HepG2 (cell line): Measurements from ENCODE around the gene PLEKHG4B. TPM values are rescaled to one million over a fixed set of nuclear protein-coding genes. Genes with fewer than 3 reads are reported as not detected.

Experiments used
- ATAC-seq: fragments of 200-7000 bp; cut with Tn5 transposase; 3 replicates; pipeline ENCODE4 v1.9.1; 2020; ENCODE audit warnings: mild to moderate bottlenecking, moderate library complexity
- BruUV-seq: library from RNA; stranded (reverse); fragments of 400-500 nt; replicated peaks from 2 replicates; lab custom pipeline; 2021; lab: Mats Ljungman, UMichigan
- CTCF ChIA-PET: fragments of 300-600 bp; formaldehyde crosslinking; extraction: SDS; loops from one replicate; lab custom pipeline; 2021; ENCODE audit warnings: low total read pairs, inconsistent platforms, low intra/inter-chr PET ratio; lab: Yijun Ruan, JAX
- POLR2A ChIA-PET: fragments of 350-600 bp; sonication (Branson Sonifier 250); formaldehyde crosslinking; loops from one replicate; lab custom pipeline; 2020; ENCODE audit warnings: antibody characterized with exemption, inconsistent platforms; lab: Yijun Ruan, JAX
- DNase-seq: peaks from one replicate; pipeline ENCODE4 v3.0.0-alpha.2; 2015; ENCODE audit warnings: low spot score
- FAIRE-seq: peaks from 3 replicates; lab custom pipeline; 2011; peaks lifted over from hg19 to GRCh38; lab: Jason Lieb, UNC
- H2AFZ ChIP-seq: one replicate; pipeline ENCODE4 v1.6.1; 2011; ENCODE audit warnings: low read length, inconsistent platforms
- H3K27ac ChIP-seq: fragments of 300-600 bp; 3 replicates; pipeline ENCODE4 v1.8.0; 2011; ENCODE audit warnings: mixed run types, mild to moderate bottlenecking, mixed read lengths, low read length, inconsistent platforms; ENCODE audit not compliant: insufficient read depth; ENCODE audit errors: extremely low read length
- H3K27me3 ChIP-seq, 2 experiments: fragments of 200-600 bp in 1 of 2; 2 replicates in 1 of 2; 3 replicates in 1 of 2; pipeline versions ENCODE4 v1.6.0 to v1.8.0; 2011; ENCODE audit warnings: low read length in 2 of 2, mild to moderate bottlenecking in 2 of 2, moderate library complexity in 2 of 2, inconsistent platforms in 1 of 2; ENCODE audit not compliant: insufficient read depth in 2 of 2, control insufficient read depth in 1 of 2
- H3K36me3 ChIP-seq, 2 experiments: fragments of 200-600 bp in 1 of 2; replicated peaks in 1 of 2; 2 replicates in 1 of 2; 3 replicates in 1 of 2; pipeline versions ENCODE4 v1.5.1 to v1.8.0; 2011; ENCODE audit warnings: low read length in 2 of 2, inconsistent platforms in 1 of 2; ENCODE audit not compliant: insufficient read depth in 2 of 2, control insufficient read depth in 1 of 2
- H3K4me1 ChIP-seq: 2 replicates; pipeline ENCODE4 v1.5.1; 2012; ENCODE audit warnings: low read length, inconsistent platforms; ENCODE audit not compliant: insufficient read depth
- H3K4me2 ChIP-seq: 2 replicates; pipeline ENCODE4 v1.6.0; 2011; ENCODE audit warnings: low read depth, low read length, inconsistent platforms
- H3K4me3 ChIP-seq, 3 experiments: fragments of 200-600 bp in 1 of 3; sonication (generic), shearing (Covaris generic) in 1 of 3; replicated peaks in 1 of 3; 2 replicates each; pipeline ENCODE4 v1.5.1; 2011 to 2016; ENCODE audit warnings: low read length in 3 of 3, inconsistent platforms in 2 of 3, low read depth in 2 of 3, mild to moderate bottlenecking in 2 of 3, control low read depth in 1 of 3, mixed read lengths in 1 of 3; ENCODE audit not compliant: insufficient read depth in 1 of 3
- H3K79me2 ChIP-seq: one replicate; pipeline ENCODE4 v1.6.1; 2011; ENCODE audit warnings: low read length, inconsistent platforms; ENCODE audit not compliant: insufficient read depth
- H3K9ac ChIP-seq: 2 replicates; pipeline ENCODE4 v1.6.0; 2011; ENCODE audit warnings: mild to moderate bottlenecking, low read depth, low read length, inconsistent platforms; ENCODE audit not compliant: insufficient read depth
- H3K9me3 ChIP-seq: 2 replicates; pipeline ENCODE4 v1.5.1; 2012; ENCODE audit warnings: mild to moderate bottlenecking, low read length
- H4K20me1 ChIP-seq: 2 replicates; pipeline ENCODE4 v1.6.0; 2011; ENCODE audit warnings: inconsistent platforms, mild to moderate bottlenecking, low read length, moderate library complexity; ENCODE audit not compliant: insufficient read depth
- MAZ ChIP-seq, 2 experiments: sonication (generic) in 1 of 2; formaldehyde crosslinking in 1 of 2; IDR thresholded peaks; 2 replicates each; pipeline versions ENCODE4 v1.5.0 to v1.6.1; 2012 to 2020; ENCODE audit warnings: low read depth in 2 of 2, mild to moderate bottlenecking in 2 of 2, borderline replicate concordance in 1 of 2, improper control_type of control experiment in 1 of 2, low read length in 1 of 2, missing genetic modification reagents in 1 of 2, moderate library complexity in 1 of 2
- NR3C1 ChIP-seq: sonication (generic); formaldehyde crosslinking; IDR thresholded peaks from 2 replicates; pipeline ENCODE4 v1.4.0; 2020; ENCODE audit warnings: missing genetic modification reagents
- ZNF235 ChIP-seq: sonication (generic); formaldehyde crosslinking; IDR thresholded peaks from 2 replicates; pipeline ENCODE4 v1.8.1; 2023; ENCODE audit warnings: mild to moderate bottlenecking, missing genetic modification reagents, borderline replicate concordance
- ZSCAN12 ChIP-seq: sonication (generic); formaldehyde crosslinking; IDR thresholded peaks from 2 replicates; pipeline ENCODE4 v1.9.0; 2021; ENCODE audit warnings: mild to moderate bottlenecking, missing genetic modification reagents
- WGBS: methylation state at CpG from one replicate; pipeline ENCODE4 v1.1.6; 2017; ENCODE audit warnings: low lambda C conversion rate; 5-methylcytosine and 5-hydroxymethylcytosine counted together
- in situ Hi-C: cut with HindIII; loops from 2 replicates; pipeline ENCODE4 v1.10.0; 2017; ENCODE audit warnings: low pct_unique_long_range_greater_than_20kb; ENCODE audit not compliant: extremely low pct_ligation_motif_present
- intact Hi-C: fragments of 100-400 bp; cut with micrococcal nuclease; formaldehyde crosslinking; loops from one replicate; pipeline ENCODE4 v1.10.0; 2022; ENCODE audit not compliant: unreplicated experiment
- polyA plus RNA-seq, 8 experiments: library from polyadenylated mRNA; depleted of rRNA in 3 of 8; stranded (reverse) in 7 of 8; unstranded in 1 of 8; fragments of >200 nt; fragmentation: Illumina TruSeq in 4 of 8; extraction: Trizol in 4 of 8; gene quantifications; 2 replicates each; pipeline versions ENCODE4 v1.2.1 to v1.2.3, GENCODE V29; 2011 to 2016; ENCODE audit warnings: low read depth in 4 of 8, missing spikeins in 1 of 8, mixed read lengths in 1 of 8; ENCODE audit not compliant: insufficient read depth in 1 of 8
- total RNA-seq, 5 experiments: library from RNA; depleted of rRNA; stranded (reverse); fragments of >200 nt; fragmentation: Illumina TruSeq; extraction: Trizol; gene quantifications; 2 replicates each; pipeline ENCODE4 v1.2.3, GENCODE V29; 2016; ENCODE audit warnings: low read depth in 1 of 5
- TF ChIP-seq, protein P1 (sequence below), 2 experiments: IDR thresholded peaks; 2 replicates each; pipeline ENCODE4 v1.6.1; 2011 to 2012; ENCODE audit warnings: low read length in 2 of 2, borderline replicate concordance in 1 of 2, low read depth in 1 of 2, mild to moderate bottlenecking in 1 of 2, moderate library complexity in 1 of 2
- TF ChIP-seq, protein P2 (sequence below): sonication (generic); formaldehyde crosslinking; IDR thresholded peaks from 2 replicates; pipeline ENCODE4 v1.4.0; 2020; ENCODE audit warnings: missing genetic modification reagents, mild to moderate bottlenecking, borderline replicate concordance
- TF ChIP-seq, protein P3 (sequence below): fragments of 450-650 bp; IDR thresholded peaks from 2 replicates; pipeline ENCODE4 v1.6.1; 2017
- TF ChIP-seq, protein P4 (sequence below): sonication (generic); formaldehyde crosslinking; IDR thresholded peaks from 2 replicates; pipeline ENCODE4 v1.4.0; 2020; ENCODE audit warnings: missing genetic modification reagents

Gene PLEKHG4B
- total and polyA plus RNA-seq, 2 of the 13 experiments (the other 11 are each of a cell fraction or from before 2014, with no cell fraction given), result 0.09 TPM; not detected in 1

DNA sequence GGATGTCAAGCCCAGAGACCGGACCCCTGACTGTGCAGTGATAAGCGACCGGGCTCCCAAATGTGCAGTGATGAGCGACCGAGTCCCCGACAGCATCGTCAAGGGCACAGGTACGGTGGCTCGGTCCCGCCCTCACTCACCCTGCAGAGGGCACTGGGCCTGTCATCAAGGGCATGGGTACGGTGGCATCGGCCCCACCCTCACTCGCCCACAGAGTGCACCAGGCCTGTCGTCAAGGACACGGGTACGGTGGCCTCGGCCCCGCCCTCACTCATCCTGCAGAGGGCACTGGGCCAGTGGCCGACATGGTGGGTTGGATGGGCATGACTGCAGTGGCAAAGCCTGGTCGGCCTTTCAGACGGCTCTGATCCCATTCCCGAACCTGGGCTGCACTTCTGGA is 89.6 kb downstream of the PLEKHG4B start:
- ChIA-PET POLR2A (no interaction called here), CTCF (no interaction called here)
- H3K27ac ChIP-seq, result no peak overlapping the region
- H3K4me2 ChIP-seq, result no peak overlapping the region
- no TSS peak for BruUV-seq
- no peak overlapping the region for H3K9ac ChIP-seq
- no peaks in the 10 kb centered on the region for H3K4me1 ChIP-seq
- ATAC-seq, result no peak
- no peaks in the 10 kb centered on the region for H4K20me1 ChIP-seq
- no peaks in the 10 kb centered on the region for H3K9me3 ChIP-seq
- peaks cover 0 to 38% of the 10 kb centered on the region in 2 experiments for H3K27me3 ChIP-seq
- no peak for DNase-seq
- H3K36me3 ChIP-seq, result no peaks in the 10 kb centered on the region
- no peak overlapping the region for H3K4me3 ChIP-seq
- FAIRE-seq, result no peak
- in situ Hi-C loops (no loop called here), intact Hi-C loops (no loop called here)
- H3K79me2 ChIP-seq, result no peaks in the 10 kb centered on the region
- WGBS, result 60% methylated on average over 4 of the region's 22 CpGs
- H2AFZ ChIP-seq, result no peak overlapping the region
- TF ChIP-seq, protein P1, sequence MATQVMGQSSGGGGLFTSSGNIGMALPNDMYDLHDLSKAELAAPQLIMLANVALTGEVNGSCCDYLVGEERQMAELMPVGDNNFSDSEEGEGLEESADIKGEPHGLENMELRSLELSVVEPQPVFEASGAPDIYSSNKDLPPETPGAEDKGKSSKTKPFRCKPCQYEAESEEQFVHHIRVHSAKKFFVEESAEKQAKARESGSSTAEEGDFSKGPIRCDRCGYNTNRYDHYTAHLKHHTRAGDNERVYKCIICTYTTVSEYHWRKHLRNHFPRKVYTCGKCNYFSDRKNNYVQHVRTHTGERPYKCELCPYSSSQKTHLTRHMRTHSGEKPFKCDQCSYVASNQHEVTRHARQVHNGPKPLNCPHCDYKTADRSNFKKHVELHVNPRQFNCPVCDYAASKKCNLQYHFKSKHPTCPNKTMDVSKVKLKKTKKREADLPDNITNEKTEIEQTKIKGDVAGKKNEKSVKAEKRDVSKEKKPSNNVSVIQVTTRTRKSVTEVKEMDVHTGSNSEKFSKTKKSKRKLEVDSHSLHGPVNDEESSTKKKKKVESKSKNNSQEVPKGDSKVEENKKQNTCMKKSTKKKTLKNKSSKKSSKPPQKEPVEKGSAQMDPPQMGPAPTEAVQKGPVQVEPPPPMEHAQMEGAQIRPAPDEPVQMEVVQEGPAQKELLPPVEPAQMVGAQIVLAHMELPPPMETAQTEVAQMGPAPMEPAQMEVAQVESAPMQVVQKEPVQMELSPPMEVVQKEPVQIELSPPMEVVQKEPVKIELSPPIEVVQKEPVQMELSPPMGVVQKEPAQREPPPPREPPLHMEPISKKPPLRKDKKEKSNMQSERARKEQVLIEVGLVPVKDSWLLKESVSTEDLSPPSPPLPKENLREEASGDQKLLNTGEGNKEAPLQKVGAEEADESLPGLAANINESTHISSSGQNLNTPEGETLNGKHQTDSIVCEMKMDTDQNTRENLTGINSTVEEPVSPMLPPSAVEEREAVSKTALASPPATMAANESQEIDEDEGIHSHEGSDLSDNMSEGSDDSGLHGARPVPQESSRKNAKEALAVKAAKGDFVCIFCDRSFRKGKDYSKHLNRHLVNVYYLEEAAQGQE (IDR thresholded peaks at IDR 0.05; ENCODE audit: borderline replicate concordance in 1 of 2, low read depth in 1 of 2, low read length in 2 of 2), result no peak
- no peak for TF ChIP-seq MAZ (IDR thresholded peaks at IDR 0.05; ENCODE audit: borderline replicate concordance, low read depth, low read length)
- no peak for TF ChIP-seq MAZ (CRISPR knock-in tag; IDR thresholded peaks at IDR 0.05; ENCODE audit: low read depth)
- TF ChIP-seq ZSCAN12 (CRISPR knock-in tag), result no peak
- TF ChIP-seq, protein P2, sequence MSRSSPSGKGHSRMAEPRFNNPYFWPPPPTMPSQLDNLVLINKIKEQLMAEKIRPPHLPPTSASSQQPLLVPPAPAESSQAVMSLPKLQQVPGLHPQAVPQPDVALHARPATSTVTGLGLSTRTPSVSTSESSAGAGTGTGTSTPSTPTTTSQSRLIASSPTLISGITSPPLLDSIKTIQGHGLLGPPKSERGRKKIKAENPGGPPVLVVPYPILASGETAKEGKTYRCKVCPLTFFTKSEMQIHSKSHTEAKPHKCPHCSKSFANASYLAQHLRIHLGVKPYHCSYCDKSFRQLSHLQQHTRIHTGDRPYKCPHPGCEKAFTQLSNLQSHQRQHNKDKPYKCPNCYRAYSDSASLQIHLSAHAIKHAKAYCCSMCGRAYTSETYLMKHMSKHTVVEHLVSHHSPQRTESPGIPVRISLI, result no peak
- TF ChIP-seq, protein P3, sequence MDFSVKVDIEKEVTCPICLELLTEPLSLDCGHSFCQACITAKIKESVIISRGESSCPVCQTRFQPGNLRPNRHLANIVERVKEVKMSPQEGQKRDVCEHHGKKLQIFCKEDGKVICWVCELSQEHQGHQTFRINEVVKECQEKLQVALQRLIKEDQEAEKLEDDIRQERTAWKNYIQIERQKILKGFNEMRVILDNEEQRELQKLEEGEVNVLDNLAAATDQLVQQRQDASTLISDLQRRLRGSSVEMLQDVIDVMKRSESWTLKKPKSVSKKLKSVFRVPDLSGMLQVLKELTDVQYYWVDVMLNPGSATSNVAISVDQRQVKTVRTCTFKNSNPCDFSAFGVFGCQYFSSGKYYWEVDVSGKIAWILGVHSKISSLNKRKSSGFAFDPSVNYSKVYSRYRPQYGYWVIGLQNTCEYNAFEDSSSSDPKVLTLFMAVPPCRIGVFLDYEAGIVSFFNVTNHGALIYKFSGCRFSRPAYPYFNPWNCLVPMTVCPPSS, result no peak
- TF ChIP-seq, protein P4, sequence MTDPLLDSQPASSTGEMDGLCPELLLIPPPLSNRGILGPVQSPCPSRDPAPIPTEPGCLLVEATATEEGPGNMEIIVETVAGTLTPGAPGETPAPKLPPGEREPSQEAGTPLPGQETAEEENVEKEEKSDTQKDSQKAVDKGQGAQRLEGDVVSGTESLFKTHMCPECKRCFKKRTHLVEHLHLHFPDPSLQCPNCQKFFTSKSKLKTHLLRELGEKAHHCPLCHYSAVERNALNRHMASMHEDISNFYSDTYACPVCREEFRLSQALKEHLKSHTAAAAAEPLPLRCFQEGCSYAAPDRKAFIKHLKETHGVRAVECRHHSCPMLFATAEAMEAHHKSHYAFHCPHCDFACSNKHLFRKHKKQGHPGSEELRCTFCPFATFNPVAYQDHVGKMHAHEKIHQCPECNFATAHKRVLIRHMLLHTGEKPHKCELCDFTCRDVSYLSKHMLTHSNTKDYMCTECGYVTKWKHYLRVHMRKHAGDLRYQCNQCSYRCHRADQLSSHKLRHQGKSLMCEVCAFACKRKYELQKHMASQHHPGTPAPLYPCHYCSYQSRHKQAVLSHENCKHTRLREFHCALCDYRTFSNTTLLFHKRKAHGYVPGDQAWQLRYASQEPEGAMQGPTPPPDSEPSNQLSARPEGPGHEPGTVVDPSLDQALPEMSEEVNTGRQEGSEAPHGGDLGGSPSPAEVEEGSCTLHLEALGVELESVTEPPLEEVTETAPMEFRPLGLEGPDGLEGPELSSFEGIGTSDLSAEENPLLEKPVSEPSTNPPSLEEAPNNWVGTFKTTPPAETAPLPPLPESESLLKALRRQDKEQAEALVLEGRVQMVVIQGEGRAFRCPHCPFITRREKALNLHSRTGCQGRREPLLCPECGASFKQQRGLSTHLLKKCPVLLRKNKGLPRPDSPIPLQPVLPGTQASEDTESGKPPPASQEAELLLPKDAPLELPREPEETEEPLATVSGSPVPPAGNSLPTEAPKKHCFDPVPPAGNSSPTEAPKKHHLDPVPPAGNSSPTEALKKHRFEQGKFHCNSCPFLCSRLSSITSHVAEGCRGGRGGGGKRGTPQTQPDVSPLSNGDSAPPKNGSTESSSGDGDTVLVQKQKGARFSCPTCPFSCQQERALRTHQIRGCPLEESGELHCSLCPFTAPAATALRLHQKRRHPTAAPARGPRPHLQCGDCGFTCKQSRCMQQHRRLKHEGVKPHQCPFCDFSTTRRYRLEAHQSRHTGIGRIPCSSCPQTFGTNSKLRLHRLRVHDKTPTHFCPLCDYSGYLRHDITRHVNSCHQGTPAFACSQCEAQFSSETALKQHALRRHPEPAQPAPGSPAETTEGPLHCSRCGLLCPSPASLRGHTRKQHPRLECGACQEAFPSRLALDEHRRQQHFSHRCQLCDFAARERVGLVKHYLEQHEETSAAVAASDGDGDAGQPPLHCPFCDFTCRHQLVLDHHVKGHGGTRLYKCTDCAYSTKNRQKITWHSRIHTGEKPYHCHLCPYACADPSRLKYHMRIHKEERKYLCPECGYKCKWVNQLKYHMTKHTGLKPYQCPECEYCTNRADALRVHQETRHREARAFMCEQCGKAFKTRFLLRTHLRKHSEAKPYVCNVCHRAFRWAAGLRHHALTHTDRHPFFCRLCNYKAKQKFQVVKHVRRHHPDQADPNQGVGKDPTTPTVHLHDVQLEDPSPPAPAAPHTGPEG (CRISPR knock-in tag), result no peak
- no peak for TF ChIP-seq ZNF235
- TF ChIP-seq NR3C1 (CRISPR knock-in tag), result no peak
